Measurements from ENCODE around the gene FAM3C. TPM values are rescaled to one million over a fixed set of nuclear protein-coding genes. Genes with fewer than 3 reads are reported as not detected.

FAM3C gene
- total RNA-seq, 2 donors from 2014 or later = 46.3 to 57.7 TPM

DNA sequence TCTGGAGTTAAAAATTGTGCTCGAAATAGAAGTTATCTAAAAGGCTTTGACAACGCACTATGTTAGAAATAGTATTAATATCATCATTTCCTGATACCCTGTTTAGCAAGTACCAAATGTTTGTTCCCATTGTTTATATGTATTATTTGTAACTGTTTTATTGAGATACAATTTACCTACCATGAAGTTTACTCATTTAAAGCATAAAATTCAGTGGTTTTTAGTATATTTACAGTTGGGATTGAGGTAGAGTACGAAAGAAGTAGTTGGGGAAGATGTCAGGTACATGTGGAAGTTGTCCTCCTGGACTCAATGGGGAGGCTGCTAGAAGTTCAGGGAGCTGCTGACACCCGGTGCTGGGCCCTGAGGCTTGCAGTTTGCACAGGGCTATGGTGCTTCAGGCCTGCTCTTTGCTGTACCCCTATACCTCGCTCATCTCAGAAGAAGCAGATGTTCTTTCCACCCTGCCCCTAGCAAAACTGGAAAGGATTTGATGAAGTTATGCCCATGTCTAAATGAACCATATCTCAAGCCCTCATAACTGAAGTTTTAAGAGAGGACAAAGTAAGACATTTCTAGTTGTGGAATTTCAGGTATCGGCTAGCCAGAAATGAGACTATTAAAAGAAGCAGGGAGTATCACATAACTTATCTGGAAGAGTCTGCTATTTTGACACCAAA is 92.5 kb downstream of the FAM3C start:
- DNase-seq = no peak
- H3K4me1 ChIP-seq = no peaks in the 10 kb centered on the region
- H3K9ac ChIP-seq (ENCODE audit: low read depth in 2 of 2, low read length in 2 of 2) = no peak overlapping the region
- intact Hi-C loops (cut with DNase I) = no loop called here
- H3K27ac ChIP-seq = no peak overlapping the region
- no peaks in the 10 kb centered on the region for H3K36me3 ChIP-seq
- no peak for TF ChIP-seq CTCF (IDR thresholded peaks at IDR 0.05)
- no peak overlapping the region for H3K4me3 ChIP-seq
- H3K9me3 ChIP-seq = no peaks in the 10 kb centered on the region
- no peaks in the 10 kb centered on the region for H3K27me3 ChIP-seq

- no peak overlapping the region for H3K27ac ChIP-seq
- no peak overlapping the region for H3K9ac ChIP-seq (ENCODE audit: low read depth in 2 of 2, low read length in 2 of 2)
- no peak for DNase-seq
- no peak for TF ChIP-seq CTCF (IDR thresholded peaks at IDR 0.05)
- intact Hi-C loops (cut with DNase I) = no loop called here
- no peaks in the 10 kb centered on the region for H3K36me3 ChIP-seq
- no peaks in the 10 kb centered on the region for H3K9me3 ChIP-seq
- no peaks in the 10 kb centered on the region for H3K4me1 ChIP-seq
- no peak overlapping the region for H3K4me3 ChIP-seq
- H3K27me3 ChIP-seq = no peaks in the 10 kb centered on the region
Observed at GRCh38 chr7:121302214-121302745, 93.8 kb downstream of the FAM3C start.

DNA sequence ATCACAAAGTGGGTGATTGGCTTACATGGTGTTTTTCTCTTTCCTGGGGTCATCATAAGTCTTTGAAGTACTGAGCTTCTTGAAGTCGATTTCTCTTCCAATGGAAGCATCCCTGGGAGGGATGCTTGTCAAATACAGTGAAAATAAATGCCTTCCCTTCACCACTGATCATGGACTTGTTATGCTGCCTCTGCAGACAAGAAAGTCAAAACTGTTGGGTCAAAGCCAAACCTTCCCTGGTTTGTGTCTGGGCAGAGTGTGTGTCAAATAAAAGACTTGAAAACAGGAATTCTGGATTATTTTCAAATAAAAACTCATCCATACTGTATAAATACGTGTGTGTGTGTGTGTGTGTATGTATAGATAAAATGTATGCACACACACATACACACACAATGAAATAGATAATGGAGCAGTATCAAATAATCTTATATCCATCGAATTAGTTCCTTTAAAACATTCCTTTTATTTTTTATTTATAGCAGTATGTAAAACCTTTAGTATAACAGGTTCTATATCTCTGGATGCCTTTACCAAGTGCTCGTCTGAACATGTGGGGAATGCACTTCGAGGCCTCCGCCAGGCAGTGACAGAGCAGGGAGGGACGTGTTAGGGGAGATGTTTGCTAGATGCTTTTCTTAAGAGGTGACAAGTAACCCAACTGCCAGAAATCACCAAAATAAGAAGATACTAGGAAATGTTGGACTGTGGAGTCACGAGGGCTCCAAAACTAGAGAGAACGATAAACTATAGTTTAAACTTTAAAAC is 94.5 kb downstream of the FAM3C start:
- Histone ChIP-seq H3K9ac (ENCODE audit: low read depth in 2 of 2, low read length in 2 of 2) (no peak overlapping the region), H3K36me3 (no peaks in the 10 kb centered on the region), H3K27ac (no peak overlapping the region), H3K27me3 (no peaks in the 10 kb centered on the region), H3K4me1 (no peaks in the 10 kb centered on the region), H3K4me3 (no peak overlapping the region), H3K9me3 (no peaks in the 10 kb centered on the region)
- no peak for TF ChIP-seq CTCF (IDR thresholded peaks at IDR 0.05)
- DNase-seq = no peak
- intact Hi-C loops (cut with DNase I) = no loop called here

DNA sequence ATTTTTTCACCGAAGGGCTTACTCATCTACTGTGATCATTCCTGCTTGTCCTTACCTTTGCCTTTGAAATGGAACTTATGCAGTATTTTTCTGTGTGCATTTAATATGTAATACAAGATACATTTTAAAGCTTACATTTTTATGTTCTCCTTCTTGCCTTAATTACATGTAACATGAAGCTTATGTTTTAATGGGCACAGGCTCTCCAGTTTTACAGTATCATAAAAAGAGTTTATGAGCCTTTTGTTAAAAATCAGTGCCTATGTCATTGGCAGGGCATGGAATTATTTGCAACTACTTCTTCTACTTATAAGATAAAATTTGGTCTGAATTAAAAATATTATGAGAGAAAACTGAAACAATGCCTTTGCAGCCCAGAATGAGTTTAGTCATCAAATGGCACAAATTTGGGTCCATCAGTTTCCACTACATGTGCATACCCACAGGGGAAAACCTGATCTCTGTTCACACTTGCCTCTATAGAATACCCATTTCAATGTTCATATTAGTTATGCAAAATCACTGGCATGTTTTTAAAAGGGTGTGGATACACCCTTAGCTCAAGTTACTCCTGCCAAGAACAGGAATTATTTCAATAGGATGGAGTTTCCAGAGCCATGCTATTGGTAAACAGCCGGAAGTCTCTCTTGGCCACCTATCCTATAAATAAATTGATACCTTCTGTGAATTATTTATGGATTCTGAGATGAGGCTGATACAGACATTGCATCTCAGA is 95.3 kb downstream of the FAM3C start:
- TF ChIP-seq CTCF (IDR thresholded peaks at IDR 0.05) = no peak
- Histone ChIP-seq H3K27me3 (no peaks in the 10 kb centered on the region), H3K4me1 (no peaks in the 10 kb centered on the region), H3K27ac (no peak overlapping the region), H3K36me3 (no peaks in the 10 kb centered on the region), H3K9ac (ENCODE audit: low read depth in 2 of 2, low read length in 2 of 2) (no peak overlapping the region), H3K9me3 (no peaks in the 10 kb centered on the region), H3K4me3 (no peak overlapping the region)
- intact Hi-C loops (cut with DNase I) = no loop called here
- DNase-seq = no peak

Other genes starting within 250 kb of the FAM3C start
- gene WNT16, start 67.3 kb downstream of the FAM3C start, total RNA-seq = under 1 TPM in 1 of 2 donors, not detected in 1; 0.11 TPM